Fibroblast of skin of right biceps (primary cell): ENCODE data around the gene TMEM243.
"Not testable (repeated sequence)": the region's sequence is repeated elsewhere in the genome, so short reads cannot be mapped to it uniquely, and the experiment has no call there.

Source experiments
- DNase-seq: peaks from one replicate; pipeline ENCODE4 v3.0.0-alpha.2; 2013

Gene TMEM243

GRCh38 chr7:87219545-87220025 lies at the start of gene TMEM243:
Gene TMEM243, minus strand, starts transcription at chr7:87219732. Its CDS starts 229 bp downstream, at chr7:87219503.
- peak; percentile 76 for DNase-seq

GRCh38 chr7:87267239-87267900 lies 47.8 kb upstream of the TMEM243 start:
- DNase-seq: no peak

- no peak for DNase-seq
Observed at GRCh38 chr7:87263537-87263936, 44.0 kb upstream of the TMEM243 start.

GRCh38 chr7:87253589-87254087 lies 34.1 kb upstream of the TMEM243 start:
- no peak for DNase-seq

GRCh38 chr7:87245671-87246070 lies 26.1 kb upstream of the TMEM243 start:
- DNase-seq: not testable (repeated sequence)

- not testable (repeated sequence) for DNase-seq
Observed at GRCh38 chr7:87238464-87239051, 19.0 kb upstream of the TMEM243 start.

- peak; percentile 64 for DNase-seq
Observed at GRCh38 chr7:87234949-87235348, 15.4 kb upstream of the TMEM243 start.

- DNase-seq: no peak
Observed at GRCh38 chr7:87231711-87232110, 12.2 kb upstream of the TMEM243 start.

- no peak for DNase-seq
Observed at GRCh38 chr7:87231258-87231657, 11.7 kb upstream of the TMEM243 start.

- DNase-seq: no peak
Observed at GRCh38 chr7:87226495-87226894, 7.0 kb upstream of the TMEM243 start.

GRCh38 chr7:87225696-87226095 lies 6.2 kb upstream of the TMEM243 start:
- peak; percentile 66 for DNase-seq

- peak; percentile 26 for DNase-seq
Observed at GRCh38 chr7:87223666-87224065, 4.1 kb upstream of the TMEM243 start.

GRCh38 chr7:87220734-87221215 lies 1.2 kb upstream of the TMEM243 start:
- DNase-seq: peak; percentile 21

- DNase-seq: peak; percentile 80
Observed at GRCh38 chr7:87220026-87220733, 648 bp upstream of the TMEM243 start.

- peak; percentile 44 for DNase-seq
Observed at GRCh38 chr7:87218796-87219544, 562 bp downstream of the TMEM243 start.

GRCh38 chr7:87217983-87218653 lies 1.4 kb downstream of the TMEM243 start:
- no peak for DNase-seq

GRCh38 chr7:87216701-87217508 lies 2.6 kb downstream of the TMEM243 start:
- no peak for DNase-seq

GRCh38 chr7:87215046-87215445 lies 4.5 kb downstream of the TMEM243 start:
- no peak for DNase-seq

- peak; percentile 75 for DNase-seq
Observed at GRCh38 chr7:87213811-87214210, 5.7 kb downstream of the TMEM243 start.

- no peak for DNase-seq
Observed at GRCh38 chr7:87213252-87213651, 6.3 kb downstream of the TMEM243 start.

- DNase-seq: no peak
Observed at GRCh38 chr7:87212498-87212897, 7.0 kb downstream of the TMEM243 start.
